ENCODE measurements around the gene PADI2. TPM values are rescaled to one million over a fixed set of nuclear protein-coding genes. Genes with fewer than 3 reads are reported as not detected.

Gene PADI2
- polyA plus RNA-seq, 1 experiment: not detected

DNA sequence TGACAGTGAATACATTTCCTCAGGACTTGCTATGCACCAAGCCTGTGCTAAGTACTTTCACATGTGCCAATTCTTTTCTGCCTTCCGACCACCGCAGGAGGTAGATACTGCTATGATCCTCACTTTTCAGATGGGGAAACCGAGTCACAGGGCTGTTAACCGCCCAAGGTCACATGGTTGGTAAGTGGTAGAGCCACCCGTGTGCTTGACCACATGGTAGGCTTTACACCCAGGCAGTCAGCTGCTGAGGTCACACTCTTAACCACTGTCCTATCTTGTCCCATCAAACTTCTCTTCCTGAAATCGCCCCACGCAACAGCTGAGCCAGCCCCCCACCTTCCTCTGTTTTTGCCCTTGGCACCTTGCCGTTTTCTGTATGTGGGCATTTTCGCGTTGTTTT is 34.5 kb downstream of the PADI2 start:
- DNase-seq (ENCODE audit: low read depth, low spot score): no peak
- Histone ChIP-seq H3K27me3 (ENCODE audit: control insufficient read depth, insufficient read depth, low read length) (peaks cover 21% of the 10 kb centered on the region), H3K4me3 (ENCODE audit: low read depth, low read length) (no peak overlapping the region), H3K27ac (ENCODE audit: low read depth, low read length) (no peak overlapping the region), H3K9me3 (ENCODE audit: control insufficient read depth, insufficient read depth, low read length) (no peaks in the 10 kb centered on the region; the same call in 1 of the 2 replicates)
- CTCF ChIA-PET: interaction anchor here (2.1 kb wide), 1 partner anchor 9 kb away, joined by 6 read pairs; no protein-coding TSS in a partner anchor
- POLR2A ChIA-PET: no interaction called here
- no peak for TF ChIP-seq CTCF (IDR thresholded peaks at IDR 0.05; ENCODE audit: low read depth, low read length)

- H3K9me3 ChIP-seq (ENCODE audit: control insufficient read depth, insufficient read depth, low read length): no peaks in the 10 kb centered on the region; the same call in 1 of the 2 replicates
- TF ChIP-seq CTCF (IDR thresholded peaks at IDR 0.05; ENCODE audit: low read depth, low read length): no peak
- H3K27me3 ChIP-seq (ENCODE audit: control insufficient read depth, insufficient read depth, low read length): peaks cover 21% of the 10 kb centered on the region
- no peak for DNase-seq (ENCODE audit: low read depth, low spot score)
- POLR2A ChIA-PET: no interaction called here
- H3K4me3 ChIP-seq (ENCODE audit: low read depth, low read length): no peak overlapping the region
- CTCF ChIA-PET: no interaction called here
- no peak overlapping the region for H3K27ac ChIP-seq (ENCODE audit: low read depth, low read length)
Measured at GRCh38 chr1:17082761-17083160, 36.5 kb downstream of the PADI2 start.

GRCh38 chr1:17081439-17081838 is 37.8 kb downstream of the PADI2 start:
- Histone ChIP-seq H3K4me3 (ENCODE audit: low read depth, low read length) (no peak overlapping the region), H3K27ac (ENCODE audit: low read depth, low read length) (no peak overlapping the region), H3K27me3 (ENCODE audit: control insufficient read depth, insufficient read depth, low read length) (peaks cover 26% of the 10 kb centered on the region), H3K9me3 (ENCODE audit: control insufficient read depth, insufficient read depth, low read length) (no peaks in the 10 kb centered on the region; the same call in 1 of the 2 replicates)
- ChIA-PET POLR2A (no interaction called here), CTCF (interaction anchor here (0.6 kb wide), 1 partner anchor 119 kb away, joined by 3 read pairs; no protein-coding TSS in a partner anchor)
- no peak for TF ChIP-seq CTCF (IDR thresholded peaks at IDR 0.05; ENCODE audit: low read depth, low read length)
- DNase-seq (ENCODE audit: low read depth, low spot score): no peak

- Histone ChIP-seq H3K4me3 (ENCODE audit: low read depth, low read length) (no peak overlapping the region), H3K27ac (ENCODE audit: low read depth, low read length) (no peak overlapping the region), H3K9me3 (ENCODE audit: control insufficient read depth, insufficient read depth, low read length) (no peaks in the 10 kb centered on the region; the same call in 1 of the 2 replicates), H3K27me3 (ENCODE audit: control insufficient read depth, insufficient read depth, low read length) (peaks cover 26% of the 10 kb centered on the region)
- ChIA-PET CTCF (interaction anchor here (0.6 kb wide), 1 partner anchor 119 kb away, joined by 3 read pairs; no protein-coding TSS in a partner anchor), POLR2A (no interaction called here)
- no peak for TF ChIP-seq CTCF (IDR thresholded peaks at IDR 0.05; ENCODE audit: low read depth, low read length)
- no peak for DNase-seq (ENCODE audit: low read depth, low spot score)
Measured at GRCh38 chr1:17080880-17081279, 38.4 kb downstream of the PADI2 start.

DNA sequence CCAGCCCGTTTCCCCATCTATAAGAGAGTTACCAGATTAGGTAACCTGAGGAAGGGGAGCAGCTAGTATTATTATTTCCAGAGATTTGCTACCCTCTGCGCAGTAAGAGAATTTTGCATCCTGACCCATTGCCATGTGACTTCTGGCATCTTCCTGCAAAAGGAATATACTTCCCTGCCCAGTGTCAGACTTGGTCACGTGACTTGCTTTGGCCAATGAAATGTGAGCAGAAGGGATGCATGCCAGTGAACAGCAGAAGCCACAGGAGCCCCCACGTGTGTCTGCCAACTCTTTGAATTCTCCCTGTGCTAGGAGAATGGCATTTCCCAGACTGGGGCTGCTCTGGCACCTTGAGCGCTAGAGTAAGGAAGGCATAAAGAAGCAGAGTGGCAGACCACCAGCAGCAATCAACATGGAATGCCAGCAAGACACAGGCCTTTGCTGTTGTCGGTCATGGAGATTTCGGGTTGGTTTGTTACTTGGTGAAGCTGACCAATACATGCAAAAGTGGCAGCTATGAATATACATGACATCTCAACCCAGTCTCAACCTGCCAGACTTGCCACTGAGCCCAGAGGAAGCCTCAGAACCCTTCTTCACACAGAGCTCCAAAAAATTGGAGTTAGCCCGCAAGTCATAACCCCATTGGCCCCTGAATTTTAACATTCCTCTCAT is 39.0 kb downstream of the PADI2 start:
- POLR2A ChIA-PET: no interaction called here
- CTCF ChIA-PET: interaction anchor here (0.6 kb wide), 1 partner anchor 1020 kb away, joined by 3 read pairs; no protein-coding TSS in a partner anchor

More for the DNA sequence above, 39.0 kb downstream of the PADI2 start:
- no peak overlapping the region for H3K4me3 ChIP-seq (ENCODE audit: low read depth, low read length)
- no peak for DNase-seq (ENCODE audit: low read depth, low spot score)
- peaks cover 23% of the 10 kb centered on the region for H3K27me3 ChIP-seq (ENCODE audit: control insufficient read depth, insufficient read depth, low read length)
- H3K27ac ChIP-seq (ENCODE audit: low read depth, low read length): no peak overlapping the region
- no peak for TF ChIP-seq CTCF (IDR thresholded peaks at IDR 0.05; ENCODE audit: low read depth, low read length)
- H3K9me3 ChIP-seq (ENCODE audit: control insufficient read depth, insufficient read depth, low read length): no peaks in the 10 kb centered on the region; the same call in 1 of the 2 replicates
